Measurements from ENCODE around the gene SYNPR. TPM values are rescaled to one million over a fixed set of nuclear protein-coding genes. Genes with fewer than 3 reads are reported as not detected.

SYNPR gene
- total and polyA plus RNA-seq, 2 donors from 2014 or later, result not detected

GRCh38 chr3:63557912-63558311, 279.8 kb downstream of the SYNPR start:
- no peak for TF ChIP-seq CTCF (IDR thresholded peaks at IDR 0.05; ENCODE audit: borderline replicate concordance, extremely low read depth, insufficient read depth)
- Histone ChIP-seq H3K4me3 (ENCODE audit: low read length in 3 of 3) (no peak overlapping the region), H3K9ac (ENCODE audit: low read length in 3 of 3) (no peak overlapping the region), H3K36me3 (ENCODE audit: control insufficient read depth in 2 of 3, insufficient read depth in 3 of 3, low read length in 3 of 3) (no peaks in the 10 kb centered on the region), H3K9me3 (ENCODE audit: control insufficient read depth in 2 of 3, insufficient read depth in 1 of 3, low read length in 3 of 3) (no peaks in the 10 kb centered on the region), H3K27me3 (ENCODE audit: control insufficient read depth, insufficient read depth, low read length) (no peaks in the 10 kb centered on the region), H3K27ac (ENCODE audit: low read depth in 2 of 2, low read length in 2 of 2) (no peak overlapping the region), H3K4me1 (ENCODE audit: control insufficient read depth in 2 of 3, insufficient read depth in 2 of 3, low read depth in 1 of 3, low read length in 3 of 3) (no peaks in the 10 kb centered on the region)
- no peak for FAIRE-seq
- no peak for DNase-seq
- intact Hi-C loops (cut with DNase I), result no loop called here

GRCh38 chr3:63559884-63560283, 281.8 kb downstream of the SYNPR start:
- no peak overlapping the region for H3K9ac ChIP-seq (ENCODE audit: low read length in 3 of 3)
- H3K27ac ChIP-seq (ENCODE audit: low read depth in 2 of 2, low read length in 2 of 2), result no peak overlapping the region
- no peaks in the 10 kb centered on the region for H3K36me3 ChIP-seq (ENCODE audit: control insufficient read depth in 2 of 3, insufficient read depth in 3 of 3, low read length in 3 of 3)
- FAIRE-seq (no peak), DNase-seq (no peak)
- H3K4me3 ChIP-seq (ENCODE audit: low read length in 3 of 3), result no peak overlapping the region
- H3K27me3 ChIP-seq (ENCODE audit: control insufficient read depth, insufficient read depth, low read length), result no peaks in the 10 kb centered on the region
- H3K4me1 ChIP-seq (ENCODE audit: control insufficient read depth in 2 of 3, insufficient read depth in 2 of 3, low read depth in 1 of 3, low read length in 3 of 3), result no peaks in the 10 kb centered on the region
- intact Hi-C loops (cut with DNase I), result no loop called here
- no peaks in the 10 kb centered on the region for H3K9me3 ChIP-seq (ENCODE audit: control insufficient read depth in 2 of 3, insufficient read depth in 1 of 3, low read length in 3 of 3)
- no peak for TF ChIP-seq CTCF (IDR thresholded peaks at IDR 0.05; ENCODE audit: borderline replicate concordance, extremely low read depth, insufficient read depth)

- no peaks in the 10 kb centered on the region for H3K36me3 ChIP-seq (ENCODE audit: control insufficient read depth in 2 of 3, insufficient read depth in 3 of 3, low read length in 3 of 3)
- no peaks in the 10 kb centered on the region for H3K9me3 ChIP-seq (ENCODE audit: control insufficient read depth in 2 of 3, insufficient read depth in 1 of 3, low read length in 3 of 3)
- FAIRE-seq (no peak), DNase-seq (no peak)
- no peaks in the 10 kb centered on the region for H3K4me1 ChIP-seq (ENCODE audit: control insufficient read depth in 2 of 3, insufficient read depth in 2 of 3, low read depth in 1 of 3, low read length in 3 of 3)
- TF ChIP-seq CTCF (IDR thresholded peaks at IDR 0.05; ENCODE audit: borderline replicate concordance, extremely low read depth, insufficient read depth), result no peak
- no peak overlapping the region for H3K4me3 ChIP-seq (ENCODE audit: low read length in 3 of 3)
- no peaks in the 10 kb centered on the region for H3K27me3 ChIP-seq (ENCODE audit: control insufficient read depth, insufficient read depth, low read length)
- no peak overlapping the region for H3K9ac ChIP-seq (ENCODE audit: low read length in 3 of 3)
- no peak overlapping the region for H3K27ac ChIP-seq (ENCODE audit: low read depth in 2 of 2, low read length in 2 of 2)
- intact Hi-C loops (cut with DNase I), result no loop called here
Measured at GRCh38 chr3:63561879-63562278, 283.8 kb downstream of the SYNPR start.

- no peak overlapping the region for H3K27ac ChIP-seq (ENCODE audit: low read depth in 2 of 2, low read length in 2 of 2)
- no peak for DNase-seq
- H3K9me3 ChIP-seq (ENCODE audit: control insufficient read depth in 2 of 3, insufficient read depth in 1 of 3, low read length in 3 of 3), result no peaks in the 10 kb centered on the region
- no peak overlapping the region for H3K9ac ChIP-seq (ENCODE audit: low read length in 3 of 3)
- H3K36me3 ChIP-seq (ENCODE audit: control insufficient read depth in 2 of 3, insufficient read depth in 3 of 3, low read length in 3 of 3), result no peaks in the 10 kb centered on the region
- intact Hi-C loops (cut with DNase I), result no loop called here
- no peak for FAIRE-seq
- H3K4me3 ChIP-seq (ENCODE audit: low read length in 3 of 3), result no peak overlapping the region
- no peak for TF ChIP-seq CTCF (IDR thresholded peaks at IDR 0.05; ENCODE audit: borderline replicate concordance, extremely low read depth, insufficient read depth)
- H3K4me1 ChIP-seq (ENCODE audit: control insufficient read depth in 2 of 3, insufficient read depth in 2 of 3, low read depth in 1 of 3, low read length in 3 of 3), result no peaks in the 10 kb centered on the region
- H3K27me3 ChIP-seq (ENCODE audit: control insufficient read depth, insufficient read depth, low read length), result no peaks in the 10 kb centered on the region
Measured at GRCh38 chr3:63562323-63562722, 284.2 kb downstream of the SYNPR start.

Measured in kidney (tissue), 14 donors.